HT-29 (cell line): ENCODE measurements around the gene APLP2. TPM values are rescaled to one million over a fixed set of nuclear protein-coding genes. Genes with fewer than 3 reads are reported as not detected.
"Not testable (repeated sequence)": the region's sequence is repeated elsewhere in the genome, so short reads cannot be mapped to it uniquely, and the experiment has no call there.

Experiments
- DNase-seq: peaks from one replicate; pipeline ENCODE4 v3.0.0-alpha.2; 2015; ENCODE audit warnings: low spot score
- total RNA-seq: library from RNA; depleted of rRNA; stranded (reverse); fragments of >200 nt; shearing (Covaris generic); gene quantifications from 2 replicates; pipeline ENCODE4 v1.2.3, GENCODE V29; 2014

The APLP2 gene
- total RNA-seq, 1 experiment from 2014 or later, result 167 TPM

DNA sequence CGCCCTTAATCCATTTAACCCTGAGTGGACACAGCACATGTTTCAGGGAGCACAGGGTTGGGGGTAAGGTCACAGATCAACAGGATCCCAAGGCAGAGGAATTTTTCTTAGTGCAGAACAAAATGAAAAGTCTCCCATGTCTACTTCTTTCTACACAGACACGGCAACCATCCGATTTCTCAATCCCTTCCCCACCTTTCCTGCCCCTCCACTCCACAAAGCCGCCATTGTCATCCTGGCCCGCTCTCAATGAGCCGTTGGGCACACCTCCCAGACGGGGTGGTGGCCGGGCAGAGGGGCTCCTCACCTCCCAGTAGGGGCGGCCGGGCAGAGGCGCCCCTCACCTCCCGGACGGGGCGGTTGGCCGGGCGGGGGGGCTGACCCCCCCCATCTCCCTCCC lies 20.8 kb downstream of the APLP2 start:
- DNase-seq, result not testable (repeated sequence)

GRCh38 chr11:130091169-130091568 lies 21.5 kb downstream of the APLP2 start:
- not testable (repeated sequence) for DNase-seq

GRCh38 chr11:130092661-130093060 lies 23.0 kb downstream of the APLP2 start:
- DNase-seq, result no peak

DNA sequence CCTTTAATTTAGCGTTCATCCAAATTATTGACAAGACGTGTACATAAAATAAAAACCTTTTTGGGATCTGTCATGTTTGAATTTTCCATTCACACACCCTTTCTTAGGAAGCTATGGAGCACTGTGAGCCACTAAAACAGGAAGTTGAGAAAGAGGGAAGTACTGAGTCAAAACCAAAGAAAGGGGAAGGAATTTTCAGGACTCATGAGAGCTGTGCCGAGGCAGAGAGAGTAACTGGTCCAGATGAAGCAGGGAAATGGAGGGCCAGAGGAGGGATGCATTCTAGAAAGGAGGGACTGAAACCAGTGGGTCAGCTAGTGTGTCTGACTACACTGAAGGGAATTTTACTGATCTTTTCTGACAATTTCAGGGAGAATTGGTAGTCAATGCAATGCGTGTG lies 24.9 kb downstream of the APLP2 start:
- no peak for DNase-seq

DNA sequence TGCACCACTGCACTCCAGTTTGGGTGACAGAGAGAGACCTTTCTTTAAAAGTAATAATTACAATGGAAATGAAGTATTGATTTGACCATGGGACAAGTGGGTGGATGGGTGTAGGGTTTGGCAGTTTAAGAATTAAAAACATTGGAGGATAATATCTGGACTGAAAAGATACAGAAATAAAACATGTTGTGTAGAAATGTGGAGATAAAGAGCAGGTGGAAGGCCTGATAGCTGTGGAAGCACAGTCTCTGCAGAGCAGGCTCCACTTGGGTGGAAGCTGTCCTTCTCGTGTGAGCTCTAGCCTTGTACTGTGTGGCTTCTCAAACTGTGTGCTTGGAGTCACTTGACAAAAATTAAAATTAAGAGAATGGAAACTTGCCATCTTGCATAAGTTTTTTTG lies 25.6 kb downstream of the APLP2 start:
- no peak for DNase-seq

DNA sequence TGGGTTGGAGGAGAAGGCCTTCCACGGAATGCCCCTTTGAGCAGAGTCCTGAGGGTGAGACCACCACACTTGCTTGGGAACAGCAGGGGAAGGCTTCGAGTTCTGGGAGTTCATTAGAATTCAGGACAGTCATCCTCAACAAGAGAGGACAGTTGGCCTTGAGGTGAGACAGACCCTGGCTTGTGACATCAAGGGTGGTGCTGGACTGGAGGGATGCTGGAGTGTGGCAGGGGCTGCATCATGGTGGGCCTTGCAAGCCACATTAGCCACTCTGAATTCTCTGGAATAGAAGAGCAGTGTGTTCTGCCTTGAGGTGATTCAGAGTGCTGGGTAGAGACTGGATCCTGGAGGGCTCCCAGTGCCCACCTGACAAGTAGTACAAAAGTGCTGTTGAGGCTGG lies 26.3 kb downstream of the APLP2 start:
- no peak for DNase-seq

- DNase-seq, result no peak
Observed at GRCh38 chr11:130096823-130097222, 27.1 kb downstream of the APLP2 start.

DNA sequence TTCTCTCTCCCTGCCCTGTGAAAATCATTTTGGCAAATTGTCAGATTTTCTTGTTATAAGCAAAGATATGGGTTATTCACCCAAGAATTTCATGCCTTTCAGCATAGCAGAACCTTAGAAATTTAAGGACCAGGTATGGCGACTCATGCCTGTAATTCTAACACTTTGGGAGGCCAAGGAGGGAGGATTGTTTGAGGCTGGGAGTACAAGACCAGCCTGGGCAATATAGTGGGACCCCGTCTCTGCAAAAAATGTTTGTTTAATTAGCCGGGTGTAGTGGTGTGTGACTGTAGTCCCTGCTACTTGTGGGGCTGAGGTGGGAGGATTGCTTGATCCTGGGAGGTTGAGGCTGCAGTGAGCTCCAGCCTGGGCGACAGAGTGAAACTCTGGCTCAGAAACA lies 27.6 kb downstream of the APLP2 start:
- DNase-seq, result no peak

DNA sequence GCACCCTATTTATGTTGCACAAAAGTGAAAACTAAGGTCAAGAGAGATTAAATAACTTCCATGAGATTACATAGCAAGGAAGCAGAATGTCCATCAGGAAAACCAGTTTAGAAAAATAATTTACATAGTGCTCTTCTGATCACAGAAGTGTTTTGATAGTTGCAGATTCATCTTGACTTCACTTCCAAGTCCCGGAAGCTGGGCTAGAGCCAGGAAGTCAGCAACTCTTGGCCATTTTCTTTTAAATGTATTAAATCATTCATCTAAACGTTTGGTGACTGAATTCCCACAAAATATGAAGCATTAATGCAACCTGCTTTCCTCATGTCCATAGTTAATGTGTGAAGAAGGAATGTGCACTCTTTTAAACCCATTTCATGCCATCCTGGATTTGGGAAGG lies 29.7 kb downstream of the APLP2 start:
- DNase-seq, result no peak

DNA sequence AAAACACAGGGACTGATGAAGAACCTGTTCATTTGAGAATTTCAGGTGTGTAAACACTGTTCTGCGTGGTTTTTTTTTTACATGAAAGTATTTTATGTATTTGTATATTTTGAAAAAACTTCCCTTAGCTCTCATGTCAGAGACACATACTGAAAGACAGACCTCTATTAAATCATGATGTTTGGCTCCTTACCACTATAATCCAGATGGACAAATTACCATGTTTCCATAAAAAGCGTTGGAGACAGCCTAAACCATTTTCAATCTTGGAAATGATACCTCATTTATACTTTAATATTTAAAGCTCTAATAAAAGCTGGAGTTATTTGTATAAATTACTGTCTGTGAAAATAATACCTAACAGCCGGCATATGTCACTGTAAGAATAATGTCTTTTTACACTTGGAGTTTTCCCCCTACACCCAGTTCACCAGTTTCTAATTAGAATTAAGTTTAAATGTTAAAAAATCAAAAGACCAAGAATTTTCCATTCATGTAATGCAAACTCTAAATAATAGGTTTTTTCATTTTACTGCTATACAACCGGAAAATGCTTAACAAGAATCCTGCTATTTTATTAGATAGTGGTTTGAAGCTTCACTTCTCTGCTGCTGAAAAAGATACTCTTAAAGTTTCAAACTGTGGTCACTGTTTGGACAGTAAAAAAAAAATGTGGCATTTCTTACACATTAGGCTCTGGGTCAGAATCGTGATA lies 30.8 kb downstream of the APLP2 start:
- DNase-seq, result no peak

DNA sequence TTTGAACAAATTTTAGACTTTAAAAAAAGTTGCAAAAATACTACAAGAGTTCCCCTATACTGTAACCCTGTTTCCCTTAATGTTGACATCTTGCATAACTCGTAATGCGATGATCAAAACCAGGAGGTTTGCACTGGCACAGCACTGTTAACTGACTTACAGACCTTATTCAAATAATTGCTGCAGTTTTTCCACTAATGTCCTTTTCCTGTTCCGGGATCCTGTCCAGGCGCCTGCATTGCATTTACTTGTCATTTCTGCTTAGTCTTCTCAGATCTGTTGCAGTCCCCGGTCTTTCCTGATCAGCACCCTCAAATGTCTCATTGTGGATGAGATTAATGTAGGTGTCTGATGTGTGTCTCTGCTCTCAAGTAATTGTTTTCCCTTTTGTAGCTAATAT lies 32.0 kb downstream of the APLP2 start:
- DNase-seq, result no peak

DNA sequence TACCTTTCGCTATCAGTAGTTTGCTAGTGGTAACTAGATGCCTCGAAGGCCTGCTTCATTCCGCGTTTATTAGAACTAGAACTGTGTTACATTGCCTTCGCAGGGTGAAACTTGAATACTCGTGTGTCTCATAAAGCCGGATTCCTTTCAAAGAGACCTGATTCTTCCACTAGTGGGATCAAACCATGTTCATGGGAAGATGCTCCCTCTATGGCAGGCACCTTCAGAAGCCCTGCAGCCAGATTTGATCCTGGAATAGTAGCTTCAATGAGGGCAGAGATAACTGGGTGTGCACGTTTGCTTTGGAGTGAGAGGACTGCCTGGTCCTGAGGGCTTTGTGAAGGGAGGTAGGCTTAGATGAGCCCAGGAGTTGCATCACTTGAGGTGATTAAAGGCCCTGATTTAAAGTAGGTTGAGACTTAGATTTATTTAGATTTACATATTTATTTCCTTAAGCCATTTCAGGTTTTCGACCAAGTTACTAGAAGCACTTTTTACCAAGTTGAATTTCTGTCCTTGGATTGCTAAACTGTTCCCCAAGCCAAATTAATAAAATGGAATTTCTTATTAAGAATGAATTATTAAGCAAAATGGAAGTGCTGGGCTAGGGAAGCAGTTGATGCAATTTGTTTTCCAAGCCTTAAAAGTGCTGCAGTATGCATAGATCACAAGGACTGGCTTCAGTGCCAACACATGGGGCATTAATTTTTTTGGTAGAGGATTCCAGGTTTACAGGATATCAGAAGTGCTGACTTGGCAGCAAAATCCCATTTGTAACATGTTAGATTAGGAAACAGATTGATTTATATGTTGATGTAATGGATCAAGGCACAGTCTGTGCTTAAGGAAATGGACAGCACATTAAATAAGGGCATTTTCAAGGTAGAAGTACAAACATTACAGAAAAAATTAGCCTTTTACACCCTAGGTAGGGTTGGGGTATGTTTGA lies 32.9 kb downstream of the APLP2 start:
- no peak for DNase-seq

- DNase-seq, result no peak
Observed at GRCh38 chr11:130103296-130103814, 33.7 kb downstream of the APLP2 start.

DNA sequence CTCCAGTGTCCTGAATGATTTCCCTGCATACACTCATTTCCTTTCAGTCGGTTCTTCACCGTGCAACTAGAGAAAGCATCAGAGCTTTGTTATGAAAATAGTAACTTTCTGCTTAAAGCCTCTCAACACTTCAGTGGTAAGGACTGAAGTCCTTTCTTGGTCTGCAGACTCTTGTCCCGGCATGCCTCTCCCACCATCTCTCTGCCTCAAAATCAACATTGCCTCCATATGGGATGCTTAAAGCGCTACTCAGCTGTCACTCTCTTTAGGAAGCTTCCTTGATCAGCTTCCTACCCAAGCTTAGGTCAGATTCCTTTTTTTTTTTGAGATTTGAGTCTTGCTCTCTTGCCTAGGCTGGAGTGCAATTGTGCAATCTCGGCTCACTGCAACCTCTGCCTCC lies 36.7 kb downstream of the APLP2 start:
- DNase-seq, result no peak

DNA sequence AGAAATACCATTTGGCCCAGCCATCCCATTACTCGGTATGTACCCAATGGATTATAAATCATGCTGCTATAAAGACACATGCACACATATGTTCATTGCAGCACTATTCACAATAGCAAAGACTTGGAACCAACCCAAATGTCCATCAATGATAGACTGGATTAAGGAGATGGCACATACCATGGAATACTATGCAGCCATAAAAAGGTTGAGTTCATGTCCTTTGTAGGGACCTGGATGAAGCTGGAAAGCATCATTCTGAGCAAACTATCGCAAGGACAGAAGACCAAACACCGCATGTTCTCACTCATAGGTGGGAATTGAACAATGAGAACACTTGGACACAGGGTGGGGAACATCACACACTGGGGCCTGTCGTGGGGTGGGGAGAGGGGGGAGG lies 39.0 kb downstream of the APLP2 start:
- not testable (repeated sequence) for DNase-seq

GRCh38 chr11:130109386-130109785 lies 39.7 kb downstream of the APLP2 start:
- DNase-seq, result no peak

GRCh38 chr11:130110339-130111108 lies 40.8 kb downstream of the APLP2 start:
- no peak for DNase-seq

- no peak for DNase-seq
Observed at GRCh38 chr11:130112071-130112830, 42.6 kb downstream of the APLP2 start.

DNA sequence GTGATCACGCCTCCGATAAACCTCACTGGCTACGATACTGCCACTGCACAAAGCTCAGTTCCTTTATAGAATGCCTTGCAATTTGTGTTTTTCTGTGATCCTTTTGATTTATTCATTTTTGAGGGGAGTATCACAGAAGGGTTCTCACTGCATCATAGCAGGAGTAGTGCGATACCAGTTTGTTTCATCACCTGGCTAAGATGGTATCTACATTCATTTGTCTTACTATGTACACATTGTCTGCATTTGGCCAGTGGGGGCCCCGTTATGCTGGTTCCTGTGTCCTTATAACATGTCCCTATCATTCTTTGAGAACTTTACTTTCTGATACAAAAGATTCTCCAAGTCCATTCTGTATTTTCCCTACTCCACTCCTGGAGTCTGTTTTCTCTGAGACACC lies 44.6 kb downstream of the APLP2 start:
- DNase-seq, result no peak

GRCh38 chr11:130114726-130115125 lies 45.0 kb downstream of the APLP2 start:
- DNase-seq, result no peak

- DNase-seq, result no peak
Observed at GRCh38 chr11:130115218-130115617, 45.5 kb downstream of the APLP2 start.
